SK-N-MC (cell line): ENCODE results near the gene MAN1B1.

Experiments
- EZH2 ChIP-seq: fragments of 200-600 bp; sonication (generic); IDR thresholded peaks from one replicate; pipeline ENCODE4 v1.6.1; 2017; ENCODE audit warnings: antibody characterized with exemption
- FOXP2 ChIP-seq: optimal IDR thresholded peaks from 2 replicates; pipeline ENCODE3; 2011; ENCODE audit warnings: mild to moderate bottlenecking, moderate library complexity; ENCODE audit not compliant: insufficient read depth; ENCODE audit errors: extremely low read length, control extremely low read depth
- POLR2AphosphoS5 ChIP-seq: IDR thresholded peaks from 2 replicates; pipeline ENCODE4 v1.6.1; 2012; ENCODE audit warnings: mild to moderate bottlenecking, low read depth, low read length, borderline replicate concordance

DNA sequence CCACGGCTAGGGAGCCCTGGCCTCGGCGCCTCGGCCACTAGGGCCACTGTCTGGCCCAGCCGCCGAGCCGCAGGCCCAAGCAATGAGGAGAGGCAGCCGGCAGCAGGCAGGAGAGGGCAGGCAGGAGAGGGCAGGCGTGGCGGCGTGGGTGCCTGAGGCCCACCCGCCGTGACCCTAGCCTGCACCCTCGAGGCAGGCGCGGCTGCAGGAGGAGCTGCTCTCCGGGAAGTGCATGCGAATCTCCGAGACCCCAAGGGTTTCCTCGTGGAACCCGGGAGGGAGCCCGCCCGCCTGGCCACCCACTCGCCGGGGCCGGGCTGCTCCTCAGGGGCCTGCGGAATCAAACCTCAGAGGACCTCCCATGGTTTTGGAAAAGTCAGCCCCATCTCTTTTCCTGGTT is 61.5 kb downstream of the MAN1B1 start:
- no peak for TF ChIP-seq POLR2AphosphoS5
- no peak for TF ChIP-seq EZH2
- TF ChIP-seq FOXP2, result no peak
